Thyroid gland (tissue), 4 donors: ENCODE data around the gene STOX2. TPM values are rescaled to one million over a fixed set of nuclear protein-coding genes. Genes with fewer than 3 reads are reported as not detected.

Experiments used
- DNase-seq, 2 donors: peaks; one replicate each; pipeline ENCODE4 v3.0.0-alpha.2; 2019
- H3K27ac ChIP-seq, 3 donors: fragments of 200-600 bp; sonication (generic); 1 replicate in 2 of 3; 2 replicates in 1 of 3; pipeline ENCODE4 v1.5.1; 2016 to 2019; ENCODE audit warnings: mild to moderate bottlenecking in 1 of 3, moderate library complexity in 1 of 3
- H3K27me3 ChIP-seq: fragments of 200-600 bp; sonication (generic); one replicate; pipeline ENCODE4 v1.5.1; 2019
- H3K36me3 ChIP-seq, 2 donors: fragments of 200-600 bp; sonication (generic); one replicate each; pipeline ENCODE4 v1.5.1; 2016 to 2019
- H3K4me1 ChIP-seq, 2 donors: fragments of 200-600 bp; sonication (generic); one replicate each; pipeline ENCODE4 v1.5.1; 2017 to 2019
- H3K4me3 ChIP-seq, 3 donors: fragments of 200-600 bp; sonication (generic); replicated peaks in 1 of 3; 1 replicate in 2 of 3; 2 replicates in 1 of 3; pipeline ENCODE4 v1.5.1; 2016; ENCODE audit warnings: mild to moderate bottlenecking in 1 of 3
- H3K9me3 ChIP-seq: fragments of 200-600 bp; sonication (generic); one replicate; pipeline ENCODE4 v1.5.1; 2017
- POLR2A ChIP-seq, 2 donors: fragments of 450-650 bp; IDR thresholded peaks; one replicate each; pipeline ENCODE4 v1.6.1; 2017; ENCODE audit warnings: antibody characterized with exemption in 2 of 2, mild to moderate bottlenecking in 2 of 2, moderate library complexity in 1 of 2
- WGBS, 2 donors: methylation state at CpG; one replicate each; pipeline ENCODE4 v1.1.5; 2017; 5-methylcytosine and 5-hydroxymethylcytosine counted together
- intact Hi-C: fragments of 100-400 bp; cut with DNase I; formaldehyde crosslinking; loops from one replicate; pipeline ENCODE4 v1.15.1; 2023
- total RNA-seq, 4 donors: library from RNA; depleted of rRNA; stranded (reverse); fragments of >200 nt; gene quantifications; one replicate each; pipeline ENCODE4 v1.2.3, GENCODE V29; 2016
- TF ChIP-seq, protein P1 (sequence below), 6 experiments: fragments of 200-600 bp in 3 of 6; fragments of 450-650 bp in 3 of 6; sonication (generic) in 3 of 6; IDR thresholded peaks; one replicate each; pipeline ENCODE4 v1.5.1; 2016 to 2019; ENCODE audit warnings: antibody characterized with exemption in 6 of 6, mild to moderate bottlenecking in 2 of 6, inconsistent platforms in 1 of 6, moderate library complexity in 1 of 6

Gene STOX2
- total RNA-seq, 4 donors from 2014 or later = 27.3 to 57.7 (median 43.3) TPM

DNA sequence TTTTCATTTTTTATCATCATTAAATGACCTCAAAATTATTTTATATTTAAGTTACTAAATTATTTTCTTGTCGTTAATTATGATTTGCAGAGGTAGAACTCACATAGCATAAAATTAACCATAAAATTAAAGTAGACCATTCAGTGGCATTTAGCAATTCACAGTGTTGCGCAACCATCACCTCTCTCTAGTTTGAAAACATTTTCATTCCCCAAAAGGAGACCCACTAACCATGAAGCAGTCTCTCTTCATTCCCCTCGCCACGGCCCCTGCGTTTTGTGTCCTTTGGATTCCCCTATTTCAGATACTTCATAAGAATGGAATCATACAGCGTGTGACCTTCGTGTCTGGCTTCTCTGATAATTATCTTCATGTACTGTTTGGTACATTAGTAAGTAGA is 157.7 kb downstream of the STOX2 start:
- no peak for DNase-seq
- Histone ChIP-seq H3K4me1 (no peaks in the 10 kb centered on the region), H3K27ac (no peak overlapping the region), H3K9me3 (no peaks in the 10 kb centered on the region), H3K36me3 (no peaks in the 10 kb centered on the region), H3K4me3 (no peak overlapping the region), H3K27me3 (no peaks in the 10 kb centered on the region)
- TF ChIP-seq POLR2A (IDR thresholded peaks at IDR 0.05) = no peak
- TF ChIP-seq, protein P1, sequence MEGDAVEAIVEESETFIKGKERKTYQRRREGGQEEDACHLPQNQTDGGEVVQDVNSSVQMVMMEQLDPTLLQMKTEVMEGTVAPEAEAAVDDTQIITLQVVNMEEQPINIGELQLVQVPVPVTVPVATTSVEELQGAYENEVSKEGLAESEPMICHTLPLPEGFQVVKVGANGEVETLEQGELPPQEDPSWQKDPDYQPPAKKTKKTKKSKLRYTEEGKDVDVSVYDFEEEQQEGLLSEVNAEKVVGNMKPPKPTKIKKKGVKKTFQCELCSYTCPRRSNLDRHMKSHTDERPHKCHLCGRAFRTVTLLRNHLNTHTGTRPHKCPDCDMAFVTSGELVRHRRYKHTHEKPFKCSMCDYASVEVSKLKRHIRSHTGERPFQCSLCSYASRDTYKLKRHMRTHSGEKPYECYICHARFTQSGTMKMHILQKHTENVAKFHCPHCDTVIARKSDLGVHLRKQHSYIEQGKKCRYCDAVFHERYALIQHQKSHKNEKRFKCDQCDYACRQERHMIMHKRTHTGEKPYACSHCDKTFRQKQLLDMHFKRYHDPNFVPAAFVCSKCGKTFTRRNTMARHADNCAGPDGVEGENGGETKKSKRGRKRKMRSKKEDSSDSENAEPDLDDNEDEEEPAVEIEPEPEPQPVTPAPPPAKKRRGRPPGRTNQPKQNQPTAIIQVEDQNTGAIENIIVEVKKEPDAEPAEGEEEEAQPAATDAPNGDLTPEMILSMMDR (IDR thresholded peaks at IDR 0.05) = no peak
- WGBS, 2 donors = 83 to 93% methylated on average over 7 of the region's 7 CpGs
- intact Hi-C loops = no loop called here

DNA sequence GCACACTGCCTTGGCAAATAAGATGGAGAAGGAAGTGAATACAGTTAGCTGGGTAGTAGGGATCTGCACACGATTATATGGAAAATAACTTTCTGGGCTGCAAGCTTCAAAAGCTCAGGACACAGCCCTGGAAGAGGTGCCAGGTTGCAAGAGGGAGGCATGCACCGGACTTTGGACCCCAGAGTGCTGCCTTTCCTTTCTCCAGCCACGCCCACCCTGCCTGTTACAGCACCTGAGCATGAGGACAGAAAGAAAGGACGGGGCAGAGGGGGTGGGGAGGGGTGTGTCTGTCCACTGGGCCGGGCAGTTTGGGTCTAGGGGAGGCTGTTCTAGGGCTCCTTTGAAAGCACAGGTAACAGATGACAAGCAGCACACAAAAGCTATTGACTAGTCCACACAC is 159.8 kb downstream of the STOX2 start:
- Histone ChIP-seq H3K27ac (no peak overlapping the region), H3K36me3 (no peaks in the 10 kb centered on the region), H3K4me1 (no peaks in the 10 kb centered on the region), H3K4me3 (no peak overlapping the region), H3K27me3 (no peaks in the 10 kb centered on the region), H3K9me3 (no peaks in the 10 kb centered on the region)
- 86 to 88% methylated on average over 5 of the region's 5 CpGs for WGBS, 2 donors
- DNase-seq = no peak
- TF ChIP-seq POLR2A (IDR thresholded peaks at IDR 0.05) = no peak
- TF ChIP-seq, protein P1 (IDR thresholded peaks at IDR 0.05) = no peak
- intact Hi-C loops = no loop called here

DNA sequence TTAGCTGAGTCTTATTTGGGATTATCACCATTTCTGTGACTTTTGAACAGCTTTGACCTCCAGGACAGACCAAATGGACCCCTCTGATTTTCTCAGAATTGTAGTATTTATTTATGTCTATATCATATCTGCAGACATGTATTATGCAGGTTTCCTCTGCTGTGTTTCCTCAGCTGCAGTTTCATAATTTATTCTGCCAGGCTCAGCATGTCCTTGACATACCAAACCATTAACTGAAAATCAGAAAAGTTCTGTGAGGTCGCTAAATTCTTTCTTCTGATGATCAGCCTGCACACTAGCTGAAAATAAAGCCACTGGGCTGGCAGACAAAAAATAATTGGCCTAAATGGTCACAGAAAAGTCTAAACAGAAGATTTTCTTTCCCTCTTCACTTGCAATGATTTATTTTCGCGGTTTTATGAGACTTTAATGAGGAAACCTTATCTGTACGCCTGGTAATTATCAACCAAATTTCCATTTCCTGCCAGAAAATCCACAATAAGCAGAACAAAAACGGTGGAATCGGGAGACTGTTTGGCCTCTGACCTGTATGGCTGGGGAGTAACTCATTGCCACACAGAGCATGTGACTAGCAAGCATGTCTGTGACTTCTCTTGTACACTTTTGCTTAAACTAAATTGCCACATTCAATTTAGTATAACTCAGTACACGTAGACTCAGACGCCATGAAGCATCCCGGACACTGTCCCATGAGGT is 161.6 kb downstream of the STOX2 start:
- Histone ChIP-seq H3K4me1 (no peaks in the 10 kb centered on the region), H3K9me3 (no peaks in the 10 kb centered on the region), H3K27me3 (no peaks in the 10 kb centered on the region), H3K4me3 (no peak overlapping the region), H3K36me3 (no peaks in the 10 kb centered on the region), H3K27ac (no peak overlapping the region)
- intact Hi-C loops = no loop called here
- 71 to 78% methylated on average over 9 of the region's 9 CpGs for WGBS, 2 donors
- TF ChIP-seq, protein P1 (IDR thresholded peaks at IDR 0.05) = no peak
- no peak for TF ChIP-seq POLR2A (IDR thresholded peaks at IDR 0.05)
- no peak for DNase-seq

DNA sequence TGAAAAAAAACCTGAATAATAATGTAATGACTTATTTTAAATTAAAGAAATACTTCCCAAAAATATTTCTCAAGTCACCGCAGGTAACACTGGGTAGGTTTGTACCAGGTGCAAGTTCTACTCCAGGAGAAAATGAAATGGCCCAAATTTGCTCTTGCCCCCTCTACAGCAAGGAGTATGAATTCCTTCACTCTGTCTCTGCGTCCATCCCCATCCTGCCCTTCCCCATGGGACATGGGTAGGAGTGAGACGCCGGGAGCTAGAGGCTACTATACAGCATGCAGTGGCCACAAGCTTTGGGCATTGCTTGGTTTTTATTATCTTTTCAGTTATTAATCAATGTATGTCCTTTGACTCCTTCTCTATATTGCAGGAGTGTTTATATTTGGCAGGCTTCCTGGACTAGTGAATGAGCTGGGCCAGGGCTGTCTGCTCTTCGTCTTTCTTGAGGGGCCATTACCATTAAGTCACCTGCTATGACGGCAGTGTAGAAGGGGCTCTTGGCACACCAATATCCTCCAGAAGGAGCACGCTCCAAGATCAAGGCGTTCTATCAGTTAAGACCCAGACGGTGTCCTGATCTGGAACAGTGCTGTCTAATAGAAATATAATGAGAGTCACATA is 162.9 kb downstream of the STOX2 start:
- H3K4me3 ChIP-seq = no peak overlapping the region
- WGBS, 2 donors = 68 to 81% methylated on average over 9 of the region's 9 CpGs
- H3K4me1 ChIP-seq = no peaks in the 10 kb centered on the region
- no peaks in the 10 kb centered on the region for H3K27me3 ChIP-seq
- H3K36me3 ChIP-seq = no peaks in the 10 kb centered on the region
- no peak for TF ChIP-seq POLR2A (IDR thresholded peaks at IDR 0.05)
- TF ChIP-seq, protein P1 (IDR thresholded peaks at IDR 0.05) = no peak
- no peak overlapping the region for H3K27ac ChIP-seq
- intact Hi-C loops = no loop called here
- H3K9me3 ChIP-seq = no peaks in the 10 kb centered on the region
- no peak for DNase-seq

Other genes starting within 250 kb of the STOX2 start
- 10 to 100 TPM; 33.3 to 43.5 (median 41.5) TPM for gene RWDD4, start 246.1 kb upstream of the STOX2 start, total RNA-seq
- gene TRAPPC11, start 246.0 kb upstream of the STOX2 start, total RNA-seq = 10 to 100 TPM; 34.6 to 84.1 (median 41.8) TPM